Tibial nerve (tissue), 4 donors: Measurements from ENCODE around the gene LGALS1.

Experiments
- CTCF ChIP-seq, 5 experiments: fragments of 200-600 bp in 3 of 5; fragments of 450-650 bp in 2 of 5; sonication (generic) in 3 of 5; IDR thresholded peaks; one replicate each; pipeline ENCODE4 v1.5.1; 2016 to 2019; ENCODE audit warnings: antibody characterized with exemption in 5 of 5, mild to moderate bottlenecking in 3 of 5, moderate library complexity in 2 of 5
- EP300 ChIP-seq, 2 donors: sonication (generic); formaldehyde crosslinking; IDR thresholded peaks; one replicate each; pipeline ENCODE4 v1.6.1; 2017; ENCODE audit warnings: antibody characterized with exemption in 2 of 2, mild to moderate bottlenecking in 1 of 2

- TF ChIP-seq CTCF (IDR thresholded peaks at IDR 0.05), result no peak
- TF ChIP-seq EP300 (IDR thresholded peaks at IDR 0.05), result no peak
These were observed 25.8 kb downstream of the LGALS1 start for GRCh38 chr22:37701141-37701786.
